HG02852 (cell line): ENCODE data around the gene REG1B.
"Not testable (repeated sequence)": the region's sequence is repeated elsewhere in the genome, so short reads cannot be mapped to it uniquely, and the experiment has no call there.

ENCODE experiments used
- ATAC-seq: cut with Tn5 transposase; IDR thresholded peaks from one replicate; pipeline ENCODE4 v1.9.1; 2021; ENCODE audit warnings: mild to moderate bottlenecking, moderate library complexity; ENCODE audit not compliant: unreplicated experiment

REG1B gene

DNA sequence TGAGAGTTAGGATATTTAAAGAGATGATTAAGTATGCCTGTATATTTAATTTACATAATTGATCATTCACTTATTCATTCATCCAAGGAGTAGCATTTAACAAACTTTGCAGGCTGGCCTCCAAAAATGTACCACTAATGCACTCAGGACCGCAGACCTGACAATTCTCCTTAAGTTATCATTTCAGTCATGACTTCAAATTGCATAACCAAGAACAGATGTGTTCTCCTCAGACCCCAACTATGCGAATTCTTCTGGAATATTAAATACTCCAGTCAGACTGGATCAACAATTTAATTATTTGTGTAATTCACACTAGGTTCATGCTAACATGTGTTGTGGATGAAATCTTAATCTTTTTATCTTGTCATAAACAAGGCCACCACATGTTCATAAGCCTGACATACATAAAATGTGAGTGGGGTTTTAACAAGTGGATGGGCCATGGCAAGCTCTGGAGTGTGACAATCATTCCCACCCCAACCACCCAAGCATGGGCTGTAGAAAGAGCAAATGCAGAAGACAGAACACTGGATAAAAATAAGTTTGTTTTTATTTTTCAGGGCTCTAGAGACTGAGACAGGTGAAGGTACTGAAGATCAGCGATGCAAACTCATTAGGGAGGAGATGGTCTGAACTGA is 3.2 kb downstream of the REG1B start:
- ATAC-seq = no peak

DNA sequence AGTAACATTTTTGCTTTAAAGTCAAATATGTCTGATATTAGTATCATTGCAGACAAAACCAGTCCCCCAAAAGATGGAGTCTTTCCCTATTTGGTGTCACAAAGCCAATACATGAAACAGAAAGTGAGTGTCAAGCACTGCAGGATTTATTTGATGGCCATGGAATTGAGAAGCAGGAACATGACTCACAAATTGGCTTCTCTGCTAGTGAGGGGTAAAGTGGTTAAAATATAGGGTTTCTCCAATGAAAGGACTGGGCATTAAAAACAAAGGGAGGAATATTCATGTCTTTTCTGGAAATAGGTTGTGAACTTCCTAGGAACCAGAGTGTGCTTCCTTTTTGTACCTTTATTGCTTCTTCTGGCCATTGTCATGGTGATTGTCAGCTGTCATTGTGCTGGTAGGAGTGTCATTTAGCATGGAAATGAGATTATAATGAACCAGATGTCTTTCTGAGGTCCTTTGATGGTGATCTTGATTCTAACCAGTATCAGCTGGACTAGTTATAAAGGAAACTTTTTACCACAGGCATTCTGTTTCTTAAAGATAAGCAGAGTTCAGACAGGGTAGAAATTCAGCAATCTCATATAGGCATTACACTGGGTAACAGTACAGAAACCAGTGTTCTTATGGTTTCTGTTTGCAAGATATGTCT is 4.1 kb downstream of the REG1B start:
- ATAC-seq = no peak

DNA sequence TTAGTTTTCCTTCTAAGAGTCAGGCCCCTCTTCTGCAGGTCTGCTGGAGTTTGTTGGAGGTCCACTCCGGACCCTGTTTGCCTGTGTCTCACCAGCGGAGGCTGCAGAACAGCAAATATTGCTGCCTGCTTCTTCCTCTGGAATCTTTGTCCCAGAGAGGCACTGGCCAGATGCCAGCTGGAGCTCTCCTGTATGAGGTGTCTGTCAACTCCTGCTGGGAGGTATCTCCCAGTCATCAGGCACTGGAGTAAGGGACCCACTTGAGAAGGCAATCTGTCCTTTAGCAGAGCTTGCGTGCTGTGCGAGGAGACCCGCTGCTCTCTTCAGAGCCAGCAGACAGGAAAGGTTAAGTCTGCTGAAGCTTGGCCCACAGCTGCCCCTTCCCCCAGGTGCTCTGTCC is 4.8 kb downstream of the REG1B start:
- ATAC-seq = no peak

DNA sequence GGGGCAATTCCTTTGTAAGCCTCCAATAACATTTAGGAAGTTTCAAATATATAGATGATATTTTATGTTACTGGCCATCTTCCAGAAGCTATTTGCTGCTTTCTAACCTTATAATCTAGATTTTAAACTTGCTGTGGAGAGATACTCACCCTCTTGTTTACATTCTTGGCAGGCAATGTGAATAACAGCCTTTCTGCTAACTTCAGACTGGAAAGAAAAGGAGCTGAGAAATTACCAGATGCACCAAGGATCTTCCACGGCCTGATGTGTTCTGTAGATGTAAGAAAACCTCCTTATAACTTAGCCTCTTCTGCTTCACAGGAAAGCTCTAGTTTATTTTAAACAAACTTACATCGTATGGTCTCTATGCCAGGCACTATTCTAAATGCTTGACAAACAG is 16.7 kb downstream of the REG1B start:
- no peak for ATAC-seq

DNA sequence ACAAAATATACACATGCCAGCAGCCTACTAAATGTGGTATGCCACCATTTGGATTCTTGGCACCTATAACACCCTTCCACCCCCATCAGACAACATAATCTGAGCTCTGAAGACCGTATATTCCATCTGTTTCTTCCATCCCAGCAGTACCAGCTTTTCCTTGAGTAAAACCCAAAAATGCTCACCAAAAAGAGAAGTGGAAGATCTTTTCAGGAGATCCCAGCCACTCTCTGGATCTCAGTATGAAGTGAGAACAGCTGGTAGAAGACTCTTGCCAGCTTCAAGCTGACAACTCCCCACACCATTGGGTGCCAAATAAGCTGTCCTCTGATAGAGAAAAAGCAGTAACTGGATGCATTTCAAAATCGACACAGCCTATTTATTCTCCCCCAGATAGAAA is 22.6 kb downstream of the REG1B start:
- ATAC-seq = no peak

DNA sequence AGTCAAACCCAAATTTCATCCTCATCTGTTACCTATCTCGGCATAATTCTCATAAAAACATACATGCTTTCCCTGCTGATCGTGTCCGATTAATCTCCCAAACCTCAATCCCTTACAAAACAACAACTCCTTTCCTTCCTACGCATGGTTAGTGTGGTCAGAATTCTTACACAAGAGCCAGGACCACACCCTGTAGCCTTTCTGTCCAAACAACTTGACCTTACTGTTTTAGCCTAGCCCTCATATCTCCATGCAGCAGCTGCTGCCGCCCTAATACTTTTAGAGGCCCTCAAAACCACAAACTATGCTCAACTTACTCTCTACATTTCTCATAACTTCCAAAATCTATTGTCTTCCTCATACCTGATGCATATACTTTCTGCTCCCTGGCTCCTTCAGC is 33.0 kb downstream of the REG1B start:
- ATAC-seq = not testable (repeated sequence)

DNA sequence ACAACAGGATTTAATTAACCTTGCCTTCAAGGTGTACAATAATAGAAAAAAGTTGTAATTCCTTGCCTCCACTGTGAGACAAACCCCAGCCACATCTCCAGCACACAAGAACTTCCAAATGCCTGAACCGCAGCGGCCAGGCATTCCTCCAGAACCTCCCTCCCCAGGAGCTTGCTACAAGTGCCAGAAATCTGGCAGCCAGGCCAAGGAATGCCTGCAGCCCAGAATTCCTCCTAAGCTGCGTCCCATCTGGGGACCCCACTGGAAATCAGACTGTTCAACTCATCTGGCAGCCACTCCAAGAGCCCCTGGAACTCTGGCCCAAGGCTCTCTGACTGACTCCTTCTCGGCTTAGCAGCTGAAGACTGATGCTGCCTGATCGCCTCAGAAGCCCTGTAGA is 34.3 kb downstream of the REG1B start:
- not testable (repeated sequence) for ATAC-seq

DNA sequence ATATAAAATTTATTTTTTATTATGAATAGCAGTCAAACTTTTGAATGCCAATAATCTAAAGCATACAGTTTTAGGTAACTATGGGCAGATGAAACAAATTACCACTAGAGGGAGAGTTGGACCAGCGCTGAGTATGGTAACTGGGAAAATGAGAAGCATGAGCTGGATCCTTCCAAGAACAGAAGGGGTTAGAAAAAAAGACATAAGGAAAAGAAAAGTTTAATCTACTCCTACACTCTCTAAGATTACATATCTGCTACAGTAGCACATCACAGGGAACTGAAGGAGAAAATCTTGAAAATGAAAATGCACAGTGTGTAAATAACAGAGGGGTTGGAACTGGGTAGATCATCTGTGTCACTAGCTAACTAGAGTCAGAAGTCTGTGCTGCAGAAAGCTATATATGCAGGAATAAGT is 46.8 kb downstream of the REG1B start:
- no peak for ATAC-seq

DNA sequence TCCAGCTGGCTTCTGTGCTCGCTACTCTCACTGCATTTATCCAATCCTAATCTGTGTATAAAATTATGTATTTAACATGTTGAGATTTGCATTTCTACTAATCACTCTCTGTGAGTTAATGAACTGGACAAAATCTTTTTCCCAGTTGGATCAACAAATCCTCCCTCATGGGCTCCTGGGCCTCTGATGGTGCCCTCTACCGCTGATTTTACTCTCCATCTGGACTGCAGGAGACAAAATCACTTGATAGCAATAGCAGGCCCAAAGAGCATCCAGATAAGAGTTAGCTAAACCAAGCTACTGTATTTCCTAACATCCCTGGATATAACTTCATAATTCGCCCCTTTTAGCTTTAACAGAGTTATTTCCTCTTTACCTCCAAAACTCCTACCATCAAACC is 47.8 kb downstream of the REG1B start:
- no peak for ATAC-seq
